ENCODE data around the gene NUP205. TPM values are rescaled to one million over a fixed set of nuclear protein-coding genes. Genes with fewer than 3 reads are reported as not detected.

The NUP205 gene
- polyA plus RNA-seq (2013): 37.5 TPM

GRCh38 chr7:135557455-135558336, at the start of gene NUP205:
NUP205 (plus strand) TSS chr7:135557917; CDS start chr7:135557945, 28 bp downstream.
- H3K27me3 ChIP-seq (replicated peaks in 2 of 5; ENCODE audit: control insufficient read depth in 4 of 5, insufficient read depth in 5 of 5, low read length in 4 of 5): no peaks in the 10 kb centered on the region
- DNase-seq: peak; percentile 87 to 92 (median 91)
- peaks cover 6 to 28% (median 14%) of the 10 kb centered on the region in 4 experiments for H3K4me1 ChIP-seq (ENCODE audit: control extremely low read depth in 1 of 4, control insufficient read depth in 4 of 4, insufficient read depth in 4 of 4, low read length in 3 of 4)
- H3K27ac ChIP-seq (ENCODE audit: insufficient read depth in 1 of 2, low read depth in 1 of 2, low read length in 2 of 2, poor library complexity in 1 of 2, severe bottlenecking in 2 of 2): peak within 1 kb of the TSS; percentile 99 to 100
- H3K9me3 ChIP-seq (ENCODE audit: control extremely low read depth in 1 of 5, control insufficient read depth in 4 of 5, insufficient read depth in 2 of 5, low read depth in 1 of 5, low read length in 4 of 5): no peaks in the 10 kb centered on the region
- POLR2A ChIA-PET: interaction anchor here (0.7 kb wide), 1 partner anchor 43 kb away, joined by 5 read pairs; no protein-coding TSS in a partner anchor
- CTCF ChIA-PET: interaction anchor here (0.6 to 4.4 kb wide), 5 partner anchors 13 to 278 kb away, joined by 3 to 15 read pairs (median 5); no protein-coding TSS in a partner anchor
- H3K36me3 ChIP-seq (ENCODE audit: control insufficient read depth in 4 of 4, insufficient read depth in 4 of 4, low read length in 3 of 4): peaks cover 0 to under 1% (median 0%) of the 10 kb centered on the region in 4 experiments
- under 1% methylated on average over 24 of the region's 38 CpGs for WGBS (ENCODE audit: insufficient coverage)
- H3K4me3 ChIP-seq (ENCODE audit: control insufficient read depth in 1 of 7, extremely low read depth in 1 of 7, insufficient read depth in 4 of 7, low read depth in 2 of 7, low read length in 6 of 7): peak within 1 kb of the TSS; percentile 85 to 98 (median 96)

- H3K27me3 ChIP-seq (replicated peaks in 2 of 5; ENCODE audit: control insufficient read depth in 4 of 5, insufficient read depth in 5 of 5, low read length in 4 of 5): no peaks in the 10 kb centered on the region
- peak overlapping the region; percentile 84 to 100 (median 96) for H3K4me3 ChIP-seq (ENCODE audit: control insufficient read depth in 1 of 7, extremely low read depth in 1 of 7, insufficient read depth in 4 of 7, low read depth in 2 of 7, low read length in 6 of 7)
- ChIA-PET POLR2A (interaction anchor here (0.6 to 1.7 kb wide), 2 partner anchors 15 to 83 kb away, joined by 3 to 5 read pairs; no protein-coding TSS in a partner anchor), CTCF (interaction anchor here (1.8 kb wide), 1 partner anchor 9 kb away, joined by 9 read pairs; no protein-coding TSS in a partner anchor)
- H3K9me3 ChIP-seq (ENCODE audit: control extremely low read depth in 1 of 5, control insufficient read depth in 4 of 5, insufficient read depth in 2 of 5, low read depth in 1 of 5, low read length in 4 of 5): no peaks in the 10 kb centered on the region
- peaks cover 10 to 33% (median 19%) of the 10 kb centered on the region in 4 experiments for H3K4me1 ChIP-seq (ENCODE audit: control extremely low read depth in 1 of 4, control insufficient read depth in 4 of 4, insufficient read depth in 4 of 4, low read length in 3 of 4)
- 0% methylated on average over 7 of the region's 17 CpGs for WGBS (ENCODE audit: insufficient coverage)
- peaks cover 0 to 3% (median 0%) of the 10 kb centered on the region in 4 experiments for H3K36me3 ChIP-seq (ENCODE audit: control insufficient read depth in 4 of 4, insufficient read depth in 4 of 4, low read length in 3 of 4)
- H3K27ac ChIP-seq (ENCODE audit: insufficient read depth in 1 of 2, low read depth in 1 of 2, low read length in 2 of 2, poor library complexity in 1 of 2, severe bottlenecking in 2 of 2): peak overlapping the region; percentile 95 to 98
- peak; percentile 49 to 88 (median 82) for DNase-seq
These were observed 48.7 kb upstream of the NUP205 start for GRCh38 chr7:135508883-135509588.

- peak overlapping the region; percentile 84 to 100 (median 96) for H3K4me3 ChIP-seq (ENCODE audit: control insufficient read depth in 1 of 7, extremely low read depth in 1 of 7, insufficient read depth in 4 of 7, low read depth in 2 of 7, low read length in 6 of 7)
- WGBS (ENCODE audit: insufficient coverage): 0% methylated on average over 5 of the region's 14 CpGs
- ChIA-PET POLR2A (interaction anchor here (1.7 kb wide), 1 partner anchor 15 kb away, joined by 3 read pairs; no protein-coding TSS in a partner anchor), CTCF (interaction anchor here (1.8 kb wide), 1 partner anchor 9 kb away, joined by 9 read pairs; no protein-coding TSS in a partner anchor)
- no peak for DNase-seq
- no peaks in the 10 kb centered on the region for H3K9me3 ChIP-seq (ENCODE audit: control extremely low read depth in 1 of 5, control insufficient read depth in 4 of 5, insufficient read depth in 2 of 5, low read depth in 1 of 5, low read length in 4 of 5)
- no peaks in the 10 kb centered on the region for H3K27me3 ChIP-seq (replicated peaks in 2 of 5; ENCODE audit: control insufficient read depth in 4 of 5, insufficient read depth in 5 of 5, low read length in 4 of 5)
- H3K36me3 ChIP-seq (ENCODE audit: control insufficient read depth in 4 of 4, insufficient read depth in 4 of 4, low read length in 3 of 4): peaks cover 0 to 3% (median 0%) of the 10 kb centered on the region in 4 experiments
- peak overlapping the region; percentile 95 to 98 for H3K27ac ChIP-seq (ENCODE audit: insufficient read depth in 1 of 2, low read depth in 1 of 2, low read length in 2 of 2, poor library complexity in 1 of 2, severe bottlenecking in 2 of 2)
- H3K4me1 ChIP-seq (ENCODE audit: control extremely low read depth in 1 of 4, control insufficient read depth in 4 of 4, insufficient read depth in 4 of 4, low read length in 3 of 4): peaks cover 10 to 33% (median 19%) of the 10 kb centered on the region in 4 experiments
These were observed 48.2 kb upstream of the NUP205 start for GRCh38 chr7:135509589-135509838.

GRCh38 chr7:135509839-135510591, 47.7 kb upstream of the NUP205 start, which contains the start of gene CNOT4:
CNOT4 (minus strand) TSS chr7:135510102; CDS start chr7:135438331, 71,771 bp downstream.
- Histone ChIP-seq H3K27ac (ENCODE audit: insufficient read depth in 1 of 2, low read depth in 1 of 2, low read length in 2 of 2, poor library complexity in 1 of 2, severe bottlenecking in 2 of 2) (peak within 1 kb of the TSS; percentile 95 to 98), H3K4me3 (ENCODE audit: control insufficient read depth in 1 of 7, extremely low read depth in 1 of 7, insufficient read depth in 4 of 7, low read depth in 2 of 7, low read length in 6 of 7) (peak within 1 kb of the TSS; percentile 84 to 100 (median 96)), H3K27me3 (replicated peaks in 2 of 5; ENCODE audit: control insufficient read depth in 4 of 5, insufficient read depth in 5 of 5, low read length in 4 of 5) (no peaks in the 10 kb centered on the region), H3K4me1 (ENCODE audit: control extremely low read depth in 1 of 4, control insufficient read depth in 4 of 4, insufficient read depth in 4 of 4, low read length in 3 of 4) (peaks cover 10 to 33% (median 19%) of the 10 kb centered on the region in 4 experiments), H3K9me3 (ENCODE audit: control extremely low read depth in 1 of 5, control insufficient read depth in 4 of 5, insufficient read depth in 2 of 5, low read depth in 1 of 5, low read length in 4 of 5) (no peaks in the 10 kb centered on the region), H3K36me3 (ENCODE audit: control insufficient read depth in 4 of 4, insufficient read depth in 4 of 4, low read length in 3 of 4) (peaks cover 0 to 2% (median 0%) of the 10 kb centered on the region in 4 experiments)
- DNase-seq: peak; percentile 98 to 99 (median 98)
- CTCF ChIA-PET: interaction anchor here (1.0 to 1.8 kb wide), 6 partner anchors 9 to 117 kb away, joined by 3 to 9 read pairs (median 4); no protein-coding TSS in a partner anchor
- WGBS (ENCODE audit: insufficient coverage): 0% methylated on average over 53 of the region's 55 CpGs
- POLR2A ChIA-PET: interaction anchor here (1.7 kb wide), 1 partner anchor 16 kb away, joined by 3 read pairs; no protein-coding TSS in a partner anchor

- DNase-seq: peak in 2 of 3 donors; percentile 15 to 27
- Histone ChIP-seq H3K36me3 (ENCODE audit: control insufficient read depth in 4 of 4, insufficient read depth in 4 of 4, low read length in 3 of 4) (no peaks in the 10 kb centered on the region), H3K4me1 (ENCODE audit: control extremely low read depth in 1 of 4, control insufficient read depth in 4 of 4, insufficient read depth in 4 of 4, low read length in 3 of 4) (peaks cover 10 to 33% (median 19%) of the 10 kb centered on the region in 4 experiments), H3K9me3 (ENCODE audit: control extremely low read depth in 1 of 5, control insufficient read depth in 4 of 5, insufficient read depth in 2 of 5, low read depth in 1 of 5, low read length in 4 of 5) (no peaks in the 10 kb centered on the region), H3K27me3 (replicated peaks in 2 of 5; ENCODE audit: control insufficient read depth in 4 of 5, insufficient read depth in 5 of 5, low read length in 4 of 5) (no peaks in the 10 kb centered on the region), H3K4me3 (ENCODE audit: control insufficient read depth in 1 of 7, extremely low read depth in 1 of 7, insufficient read depth in 4 of 7, low read depth in 2 of 7, low read length in 6 of 7) (peak overlapping the region; percentile 74 to 100 (median 96)), H3K27ac (ENCODE audit: insufficient read depth in 1 of 2, low read depth in 1 of 2, low read length in 2 of 2, poor library complexity in 1 of 2, severe bottlenecking in 2 of 2) (peak overlapping the region in 1 of 2 experiments; percentile 98)
- CTCF ChIA-PET: interaction anchor here (0.6 to 1.4 kb wide), 9 partner anchors 10 to 215 kb away, joined by 3 to 5 read pairs (median 4); no protein-coding TSS in a partner anchor
- POLR2A ChIA-PET: no interaction called here
- WGBS (ENCODE audit: insufficient coverage): 0% methylated on average over 8 of the region's 17 CpGs
These were observed 47.0 kb upstream of the NUP205 start for GRCh38 chr7:135510592-135511183.
